Osteocyte (in vitro differentiated cells): ENCODE results near the gene HIPK2. TPM values are rescaled to one million over a fixed set of nuclear protein-coding genes. Genes with fewer than 3 reads are reported as not detected.
A peak's percentile ranks its signal among the peaks of the same experiment; 100 is the strongest.

Experiments used
- DNase-seq: peaks from one replicate; pipeline ENCODE4 v3.0.0; 2021; ENCODE audit warnings: mixed read lengths; ENCODE audit not compliant: unreplicated experiment; ENCODE audit errors: extremely low spot score
- H3K27ac Mint-ChIP-seq: one replicate; pipeline ENCODE4 v1.8.0; 2021; ENCODE audit warnings: mild to moderate bottlenecking, mixed read lengths; ENCODE audit not compliant: unreplicated experiment
- H3K27me3 Mint-ChIP-seq: one replicate; pipeline ENCODE4 v1.8.0; 2021; ENCODE audit warnings: mixed read lengths; ENCODE audit not compliant: unreplicated experiment
- H3K36me3 Mint-ChIP-seq: one replicate; pipeline ENCODE4 v1.8.0; 2021; ENCODE audit warnings: mixed read lengths; ENCODE audit not compliant: unreplicated experiment
- H3K4me1 Mint-ChIP-seq: one replicate; pipeline ENCODE4 v1.8.0; 2021; ENCODE audit warnings: mixed read lengths; ENCODE audit not compliant: unreplicated experiment
- H3K4me3 Mint-ChIP-seq: one replicate; pipeline ENCODE4 v1.8.0; 2021; ENCODE audit warnings: mild to moderate bottlenecking, moderate library complexity, mixed read lengths; ENCODE audit not compliant: unreplicated experiment
- H3K9me3 Mint-ChIP-seq: one replicate; pipeline ENCODE4 v1.8.0; 2021; ENCODE audit warnings: mixed read lengths; ENCODE audit not compliant: unreplicated experiment
- CTCF ChIP-seq: fragments of 200-600 bp; sonication (generic); IDR thresholded peaks from 2 replicates; pipeline ENCODE4 v1.5.0; 2021; ENCODE audit warnings: antibody characterized with exemption, mild to moderate bottlenecking, moderate library complexity
- total RNA-seq: library from RNA; stranded (reverse); gene quantifications from 2 replicates; pipeline ENCODE4 v1.2.1, GENCODE V29; 2021

HIPK2 gene
- total RNA-seq, 1 donor from 2014 or later: 90.8 TPM

GRCh38 chr7:139752148-139752547 is 25.6 kb downstream of the HIPK2 start:
- Mint-ChIP-seq H3K36me3 (peaks cover 7% of the 10 kb centered on the region), H3K4me3 (no peak overlapping the region), H3K27ac (peak overlapping the region; percentile 48), H3K4me1 (peaks cover 70% of the 10 kb centered on the region), H3K27me3 (no peaks in the 10 kb centered on the region), H3K9me3 (no peaks in the 10 kb centered on the region)
- no peak for TF ChIP-seq CTCF
- no peak for DNase-seq

- Mint-ChIP-seq H3K27ac (no peak overlapping the region), H3K4me1 (peaks cover 78% of the 10 kb centered on the region), H3K4me3 (no peak overlapping the region), H3K27me3 (no peaks in the 10 kb centered on the region), H3K9me3 (no peaks in the 10 kb centered on the region), H3K36me3 (peaks cover 7% of the 10 kb centered on the region)
- no peak for DNase-seq
- no peak for TF ChIP-seq CTCF
These were observed 27.2 kb downstream of the HIPK2 start for GRCh38 chr7:139750459-139751095.

- peaks cover 6% of the 10 kb centered on the region for H3K36me3 Mint-ChIP-seq
- no peak for DNase-seq
- H3K4me3 Mint-ChIP-seq: no peak overlapping the region
- no peaks in the 10 kb centered on the region for H3K27me3 Mint-ChIP-seq
- H3K4me1 Mint-ChIP-seq: peaks cover 81% of the 10 kb centered on the region
- no peak for TF ChIP-seq CTCF
- no peaks in the 10 kb centered on the region for H3K9me3 Mint-ChIP-seq
- H3K27ac Mint-ChIP-seq: peak overlapping the region; percentile 19
These were observed 28.3 kb downstream of the HIPK2 start for GRCh38 chr7:139749545-139749944.

GRCh38 chr7:139748941-139749340 is 28.9 kb downstream of the HIPK2 start:
- Mint-ChIP-seq H3K27me3 (no peaks in the 10 kb centered on the region), H3K4me3 (no peak overlapping the region), H3K9me3 (no peaks in the 10 kb centered on the region), H3K36me3 (peaks cover 5% of the 10 kb centered on the region), H3K27ac (peak overlapping the region; percentile 79), H3K4me1 (peaks cover 81% of the 10 kb centered on the region)
- no peak for TF ChIP-seq CTCF
- no peak for DNase-seq

- TF ChIP-seq CTCF: no peak
- Mint-ChIP-seq H3K4me3 (no peak overlapping the region), H3K4me1 (peaks cover 81% of the 10 kb centered on the region), H3K27me3 (no peaks in the 10 kb centered on the region), H3K36me3 (peaks cover 5% of the 10 kb centered on the region), H3K9me3 (no peaks in the 10 kb centered on the region), H3K27ac (peak overlapping the region; percentile 79)
- no peak for DNase-seq
These were observed 29.4 kb downstream of the HIPK2 start for GRCh38 chr7:139748373-139748765.
